CD4-positive, alpha-beta T cell (primary cell): Measurements from ENCODE around the gene ITGAD. TPM values are rescaled to one million over a fixed set of nuclear protein-coding genes. Genes with fewer than 3 reads are reported as not detected.
A peak's percentile ranks its signal among the peaks of the same experiment; 100 is the strongest.

ENCODE experiments used
- ATAC-seq: fragments of 200-7000 bp; cut with Tn5 transposase; one replicate; pipeline ENCODE4 v1.10.0; 2022; ENCODE audit warnings: mild to moderate bottlenecking; ENCODE audit not compliant: poor library complexity
- CTCF ChIA-PET: fragments of 350-600 bp; sonication (Branson Sonifier 250); formaldehyde crosslinking; loops from one replicate; lab custom pipeline; 2021; ENCODE audit warnings: antibody characterized with exemption, inconsistent platforms; lab: Charles Lee
- POLR2A ChIA-PET: fragments of 350-600 bp; sonication (Branson Sonifier 250); formaldehyde crosslinking; loops from one replicate; lab custom pipeline; 2021; ENCODE audit warnings: antibody characterized with exemption, inconsistent platforms; lab: Charles Lee
- DNase-seq, 14 experiments: peaks; one replicate each; pipeline ENCODE4 v3.0.0-alpha.2; 2013 to 2020; ENCODE audit warnings: mixed read lengths in 2 of 14
- H3K27ac ChIP-seq, 2 donors: one replicate each; pipeline versions ENCODE4 v1.5.1 to v1.7.0; 2013; ENCODE audit warnings: low read length in 2 of 2, low read depth in 1 of 2, mild to moderate bottlenecking in 1 of 2
- H3K27me3 ChIP-seq, 2 experiments: 1 replicate in 1 of 2; 2 replicates in 1 of 2; pipeline versions ENCODE4 v1.6.1 to v1.7.0; 2013; ENCODE audit warnings: low read length in 2 of 2, control low read depth in 1 of 2, mild to moderate bottlenecking in 1 of 2, moderate library complexity in 1 of 2; ENCODE audit not compliant: insufficient read depth in 2 of 2, control insufficient read depth in 1 of 2
- H3K36me3 ChIP-seq: one replicate; pipeline ENCODE4 v1.6.1; 2013; ENCODE audit warnings: low read length, control low read depth; ENCODE audit not compliant: insufficient read depth
- H3K4me1 ChIP-seq: one replicate; pipeline ENCODE4 v1.6.1; 2013; ENCODE audit warnings: low read length, control low read depth; ENCODE audit not compliant: insufficient read depth
- H3K4me3 ChIP-seq: one replicate; pipeline ENCODE4 v1.5.1; 2013; ENCODE audit warnings: mild to moderate bottlenecking, low read length, moderate library complexity
- H3K9me3 ChIP-seq, 2 experiments: 1 replicate in 1 of 2; 2 replicates in 1 of 2; pipeline versions ENCODE4 v1.6.1 to v1.7.0; 2013; ENCODE audit warnings: low read length in 2 of 2, mild to moderate bottlenecking in 2 of 2, control low read depth in 1 of 2, moderate library complexity in 1 of 2; ENCODE audit not compliant: control insufficient read depth in 1 of 2, insufficient read depth in 1 of 2
- H3K27ac Mint-ChIP-seq: one replicate; pipeline ENCODE4 v1.8.0; 2020; ENCODE audit warnings: mixed read lengths
- H3K27me3 Mint-ChIP-seq: one replicate; pipeline ENCODE4 v1.8.0; 2021; ENCODE audit warnings: mixed read lengths
- H3K36me3 Mint-ChIP-seq: one replicate; pipeline ENCODE4 v1.8.0; 2021; ENCODE audit warnings: low read depth, mixed read lengths
- H3K4me1 Mint-ChIP-seq: one replicate; pipeline ENCODE4 v1.8.0; 2021; ENCODE audit warnings: low read depth, mixed read lengths
- H3K4me3 Mint-ChIP-seq: one replicate; pipeline ENCODE4 v1.8.0; 2020; ENCODE audit warnings: mild to moderate bottlenecking, mixed read lengths
- H3K9me3 Mint-ChIP-seq: one replicate; pipeline ENCODE4 v1.8.0; 2020; ENCODE audit warnings: mixed read lengths
- CTCF ChIP-seq: fragments of 200-600 bp; IDR thresholded peaks from one replicate; pipeline ENCODE4 v1.8.0; 2022; ENCODE audit warnings: antibody characterized with exemption, mild to moderate bottlenecking
- intact Hi-C, 2 experiments: fragments of 100-400 bp; cut with DNase I in 1 of 2; cut with micrococcal nuclease in 1 of 2; formaldehyde crosslinking; loops; one replicate each; pipeline versions ENCODE4 v1.15.1 to v1.9.0; 2023 to 2025; cut with DNase I, micrococcal nuclease
- total RNA-seq, 174 experiments: library from RNA in 2 of 174; stranded (reverse) in 2 of 174; gene quantifications; one replicate each; pipeline ENCODE4 v1.2.3 and lab custom pipeline; 2021 to 2026

ITGAD gene
- total RNA-seq, 2 experiments from 2014 or later, result not detected

GRCh38 chr16:31428279-31428597 lies 35.1 kb downstream of the ITGAD start, which contains the start of gene COX6A2:
Gene COX6A2, minus strand, starts transcription at chr16:31428360. Its CDS starts 35 bp downstream, at chr16:31428325.
- Mint-ChIP-seq H3K27me3 (peaks cover 3% of the 10 kb centered on the region), H3K4me1 (no peaks in the 10 kb centered on the region), H3K4me3 (peak within 1 kb of the TSS; percentile 68), H3K27ac (no peak within 1 kb of the TSS), H3K9me3 (no peaks in the 10 kb centered on the region), H3K36me3 (no peaks in the 10 kb centered on the region)
- DNase-seq, result no peak
- no peak within 1 kb of the TSS for H3K27ac ChIP-seq
- POLR2A ChIA-PET, result no interaction called here
- H3K4me1 ChIP-seq, result peaks cover 12% of the 10 kb centered on the region
- H3K36me3 ChIP-seq, result no peaks in the 10 kb centered on the region
- H3K9me3 ChIP-seq, result peaks cover 0 to 8% of the 10 kb centered on the region in 2 experiments
- ATAC-seq, result no peak
- peak within 1 kb of the TSS; percentile 20 for H3K4me3 ChIP-seq
- H3K27me3 ChIP-seq, result no peaks in the 10 kb centered on the region
- intact Hi-C loops, result no loop called here
- no peak for TF ChIP-seq CTCF
- CTCF ChIA-PET, result no interaction called here

- POLR2A ChIA-PET, result interaction anchor here (0.8 kb wide), 1 partner anchor 101 kb away, joined by 3 read pairs; no protein-coding TSS in a partner anchor
- no peaks in the 10 kb centered on the region for H3K9me3 Mint-ChIP-seq
- no peaks in the 10 kb centered on the region for H3K27me3 Mint-ChIP-seq
- no peak overlapping the region for H3K4me3 Mint-ChIP-seq
- Histone ChIP-seq H3K9me3 (peaks cover 0 to 8% of the 10 kb centered on the region in 2 experiments), H3K36me3 (no peaks in the 10 kb centered on the region), H3K4me3 (no peak overlapping the region), H3K4me1 (peaks cover 12% of the 10 kb centered on the region), H3K27me3 (no peaks in the 10 kb centered on the region), H3K27ac (no peak overlapping the region)
- TF ChIP-seq CTCF, result no peak
- no peak overlapping the region for H3K27ac Mint-ChIP-seq
- CTCF ChIA-PET, result no interaction called here
- no peak for DNase-seq
- intact Hi-C loops, result no loop called here
- no peak for ATAC-seq
- no peaks in the 10 kb centered on the region for H3K4me1 Mint-ChIP-seq
- H3K36me3 Mint-ChIP-seq, result no peaks in the 10 kb centered on the region
These were observed 35.6 kb downstream of the ITGAD start for GRCh38 chr16:31428638-31429247.

- no peaks in the 10 kb centered on the region for H3K4me1 Mint-ChIP-seq
- H3K27me3 Mint-ChIP-seq, result no peaks in the 10 kb centered on the region
- no peak overlapping the region for H3K4me3 Mint-ChIP-seq
- H3K4me1 ChIP-seq, result peaks cover 12% of the 10 kb centered on the region
- H3K27ac ChIP-seq, result no peak overlapping the region
- no peaks in the 10 kb centered on the region for H3K9me3 Mint-ChIP-seq
- H3K27ac Mint-ChIP-seq, result no peak overlapping the region
- H3K36me3 Mint-ChIP-seq, result no peaks in the 10 kb centered on the region
- no peak for DNase-seq
- CTCF ChIA-PET, result no interaction called here
- H3K27me3 ChIP-seq, result no peaks in the 10 kb centered on the region
- H3K9me3 ChIP-seq, result peaks cover 0 to 8% of the 10 kb centered on the region in 2 experiments
- no peak for TF ChIP-seq CTCF
- POLR2A ChIA-PET, result interaction anchor here (0.8 kb wide), 1 partner anchor 102 kb away, joined by 3 read pairs; no protein-coding TSS in a partner anchor
- no peak for ATAC-seq
- intact Hi-C loops, result no loop called here
- H3K4me3 ChIP-seq, result no peak overlapping the region
- H3K36me3 ChIP-seq, result no peaks in the 10 kb centered on the region
These were observed 36.2 kb downstream of the ITGAD start for GRCh38 chr16:31429314-31429713.
